ENCODE data around the gene NFKBIZ.
"Not testable (repeated sequence)": the region's sequence is repeated elsewhere in the genome, so short reads cannot be mapped to it uniquely, and the experiment has no call there.

The NFKBIZ gene

DNA sequence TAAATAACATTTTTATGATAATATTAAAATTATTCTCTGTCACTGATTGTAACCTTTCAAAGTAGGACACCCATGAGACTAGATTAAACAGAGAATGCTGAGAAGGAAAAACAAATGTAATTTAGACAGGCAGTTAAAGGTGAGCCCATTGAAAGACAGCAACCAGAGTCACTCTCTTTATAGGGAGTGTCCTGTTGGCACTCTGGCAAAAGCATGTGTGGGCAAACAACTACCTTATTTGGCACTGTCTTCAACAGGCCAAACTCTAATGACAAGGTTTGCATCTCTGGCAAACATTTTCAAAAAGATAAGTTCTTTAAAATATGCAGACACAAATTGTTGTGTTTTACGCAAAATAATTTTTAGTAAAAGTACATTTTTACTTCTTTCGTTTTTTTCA lies 29.8 kb downstream of the NFKBIZ start:
- no peak for FAIRE-seq

DNA sequence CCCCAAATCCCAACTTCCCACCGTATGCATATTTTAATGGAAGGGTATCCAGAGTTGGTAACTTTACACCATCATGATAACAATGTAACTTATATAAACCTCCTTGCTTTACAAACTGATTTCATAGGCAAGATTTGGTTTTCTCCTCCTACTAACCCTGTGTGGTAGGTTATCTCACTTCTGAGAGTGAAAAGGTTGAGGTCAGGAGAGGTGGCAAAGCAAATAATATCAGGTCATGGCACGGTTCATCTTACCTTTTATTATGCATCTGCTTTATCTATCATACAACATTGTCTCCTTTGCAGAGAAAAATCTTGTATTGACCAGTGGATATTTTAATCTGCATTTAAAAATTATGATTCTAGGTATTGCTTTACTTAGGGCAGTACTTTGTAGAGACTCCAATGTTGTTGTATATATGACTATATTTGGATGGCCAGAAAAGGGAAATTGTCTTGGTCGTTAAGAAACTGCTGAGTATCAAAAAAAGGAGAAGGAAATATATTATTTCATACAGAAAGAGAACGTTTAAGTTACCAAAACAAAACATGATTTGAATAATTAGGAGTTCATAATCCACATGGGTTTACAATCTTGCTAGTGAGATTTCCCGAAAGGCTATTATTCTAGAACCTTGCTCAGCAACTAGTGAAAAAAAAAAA lies 30.4 kb downstream of the NFKBIZ start:
- no peak for FAIRE-seq

DNA sequence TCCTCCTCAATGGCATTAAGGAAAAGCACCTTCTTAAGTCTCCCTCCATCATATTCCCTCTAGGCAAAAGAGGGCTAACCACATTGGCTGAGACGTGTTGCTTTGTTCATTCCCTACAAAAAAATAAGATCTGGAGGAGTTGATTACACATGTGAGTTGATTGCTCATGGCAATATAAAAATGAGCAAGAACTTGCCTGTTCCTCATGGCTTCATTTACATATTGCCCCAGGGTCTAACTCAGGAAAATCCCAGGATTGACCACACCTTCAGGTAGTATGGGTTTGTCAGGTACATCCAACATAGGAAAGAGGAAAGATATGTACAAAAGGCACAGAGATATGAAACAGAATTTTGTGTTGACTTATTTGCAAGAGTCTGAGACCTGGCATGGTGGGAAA lies 35.5 kb downstream of the NFKBIZ start:
- FAIRE-seq: no peak

DNA sequence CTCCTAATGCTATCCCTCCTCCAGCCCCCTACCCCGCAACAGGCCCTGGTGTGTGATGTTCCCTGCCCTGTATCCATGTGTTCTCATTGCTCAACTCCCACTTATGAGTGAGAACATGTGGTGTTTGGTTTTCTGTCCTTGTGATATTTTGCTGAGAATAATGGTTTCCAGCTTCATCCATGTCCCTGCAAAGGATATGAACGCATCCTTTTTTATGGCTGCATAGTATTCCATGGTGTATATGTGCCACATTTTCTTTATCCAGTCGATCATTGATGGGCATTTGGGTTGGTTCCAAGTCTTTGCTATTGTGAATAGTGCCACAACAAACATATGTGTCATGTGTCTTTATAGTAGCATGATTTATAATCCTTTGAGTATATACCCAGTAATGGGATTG lies 36.3 kb downstream of the NFKBIZ start:
- not testable (repeated sequence) for FAIRE-seq

DNA sequence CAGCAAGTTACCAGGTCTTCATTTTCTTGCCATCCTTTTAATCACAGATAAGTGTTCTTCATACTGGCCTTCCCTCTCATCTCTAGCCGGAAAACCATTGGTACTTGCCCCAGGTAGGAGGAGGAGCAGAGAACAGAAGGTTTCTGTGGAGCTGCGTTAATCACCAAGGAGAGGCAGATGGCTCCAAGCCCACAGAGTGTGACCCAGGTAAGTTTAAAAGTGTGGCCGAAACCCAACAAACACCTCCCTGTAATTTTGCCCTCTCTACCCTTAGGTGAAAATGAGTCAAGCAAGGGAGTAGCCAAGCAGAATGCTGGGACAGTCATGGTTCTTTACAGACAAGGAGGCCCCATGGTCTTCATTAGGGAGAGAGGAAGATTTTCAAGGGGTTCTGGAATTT lies 37.3 kb downstream of the NFKBIZ start:
- no peak for FAIRE-seq

DNA sequence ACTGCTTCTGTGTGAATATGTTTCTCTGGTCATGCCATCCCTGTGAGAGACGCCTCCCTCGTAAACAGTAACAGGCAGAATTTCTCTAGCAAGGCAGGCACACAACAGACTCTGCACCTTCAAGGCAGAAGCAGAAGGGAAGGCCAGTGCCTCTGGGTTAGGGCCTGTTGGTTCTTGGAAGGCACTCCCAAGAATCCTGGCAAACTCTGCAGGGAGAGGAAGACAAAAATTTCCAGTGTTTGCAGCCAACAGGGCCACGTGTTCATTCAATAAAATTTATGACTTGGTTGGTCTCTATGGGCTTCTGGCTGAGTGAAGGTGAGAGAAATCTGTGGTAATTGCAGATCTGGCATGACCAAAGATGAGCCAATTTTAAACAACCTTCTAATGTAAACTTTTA lies 39.3 kb downstream of the NFKBIZ start:
- no peak for FAIRE-seq

DNA sequence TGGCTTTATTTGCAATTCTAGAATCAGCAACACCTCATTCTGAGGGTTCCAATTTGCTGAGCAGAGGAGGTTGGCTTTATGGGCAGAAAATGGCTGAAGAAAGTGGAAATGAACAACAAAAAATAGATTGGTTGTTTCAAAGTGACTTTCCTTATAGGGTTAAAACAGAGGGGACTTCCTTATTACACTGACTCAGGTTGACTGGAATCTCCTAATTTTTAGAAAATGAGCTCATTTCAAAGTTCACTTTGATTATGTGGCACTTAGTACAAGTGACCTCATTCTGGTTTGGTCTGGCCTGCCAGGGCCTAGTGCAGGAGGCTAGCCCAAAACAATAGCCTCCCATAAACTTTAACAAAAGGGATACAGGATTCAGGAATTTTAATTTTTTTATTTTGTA lies 41.4 kb downstream of the NFKBIZ start:
- FAIRE-seq: no peak

DNA sequence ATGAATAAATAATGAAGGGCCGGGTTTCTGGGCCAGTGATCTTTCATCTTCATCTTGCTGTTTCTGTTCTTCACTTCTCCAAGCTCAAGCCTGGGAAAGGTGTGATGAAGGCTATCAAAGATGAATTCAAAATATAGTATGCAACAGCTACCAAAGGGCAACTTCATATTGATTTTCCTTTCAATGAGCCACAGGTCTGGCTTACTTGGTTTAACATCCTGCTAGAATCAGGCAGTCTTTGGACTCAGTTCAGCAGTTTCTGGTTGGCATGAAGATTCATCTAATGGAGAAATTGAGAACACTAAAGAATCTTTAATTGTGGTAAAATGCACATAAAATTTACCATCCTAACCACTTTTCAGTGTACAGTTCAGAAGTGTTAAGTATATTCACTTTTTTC lies 43.3 kb downstream of the NFKBIZ start:
- no peak for FAIRE-seq

DNA sequence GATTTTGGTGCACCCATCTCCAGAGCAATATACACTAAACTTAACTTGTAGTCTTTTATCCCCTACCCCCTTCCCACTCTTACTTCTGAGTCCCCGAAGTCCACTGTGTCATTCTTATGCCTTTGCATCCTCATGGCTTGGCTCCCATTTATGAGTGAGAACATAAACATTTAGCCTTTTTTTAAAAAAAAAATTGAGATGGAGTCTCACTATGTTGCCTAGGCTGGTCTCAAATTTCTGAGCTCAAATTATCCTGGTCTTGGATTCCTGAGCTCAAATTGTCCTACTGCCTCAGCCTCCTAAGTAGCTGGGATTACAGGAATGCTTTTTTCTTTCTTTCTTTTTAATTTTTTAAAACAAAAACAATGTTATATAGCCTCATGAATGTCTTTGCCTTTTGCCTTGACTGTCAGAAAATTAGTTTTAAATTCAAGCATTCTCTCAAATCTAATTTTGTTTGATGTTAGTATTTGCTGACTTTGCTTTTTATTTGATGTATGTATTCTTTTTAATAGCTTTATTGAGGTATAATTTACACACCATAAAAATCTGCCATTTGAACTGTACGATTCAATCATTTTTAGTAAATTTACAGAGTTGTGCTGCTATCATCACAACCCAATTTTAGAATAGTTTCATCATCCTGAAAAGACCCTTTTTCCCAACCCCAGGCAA lies 46.9 kb downstream of the NFKBIZ start:
- no peak for FAIRE-seq

DNA sequence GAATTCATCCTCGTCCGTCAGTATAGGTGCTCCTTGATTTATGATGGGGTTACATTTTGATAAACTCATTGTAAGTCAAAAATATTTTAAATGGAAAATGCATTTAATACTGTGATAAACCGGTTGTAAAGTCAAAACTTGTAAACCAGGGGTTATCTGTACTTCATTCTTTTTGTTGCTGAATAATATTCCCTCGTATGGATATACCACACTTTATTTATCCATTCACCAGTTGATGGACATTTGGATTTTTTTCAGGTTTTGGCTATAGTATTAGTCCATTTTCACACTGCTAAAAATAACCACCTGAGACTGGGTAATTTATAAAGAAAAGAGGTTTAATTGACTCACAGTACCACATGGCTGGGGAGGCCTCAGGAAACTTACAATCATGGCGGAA lies 47.7 kb downstream of the NFKBIZ start:
- FAIRE-seq: no peak

DNA sequence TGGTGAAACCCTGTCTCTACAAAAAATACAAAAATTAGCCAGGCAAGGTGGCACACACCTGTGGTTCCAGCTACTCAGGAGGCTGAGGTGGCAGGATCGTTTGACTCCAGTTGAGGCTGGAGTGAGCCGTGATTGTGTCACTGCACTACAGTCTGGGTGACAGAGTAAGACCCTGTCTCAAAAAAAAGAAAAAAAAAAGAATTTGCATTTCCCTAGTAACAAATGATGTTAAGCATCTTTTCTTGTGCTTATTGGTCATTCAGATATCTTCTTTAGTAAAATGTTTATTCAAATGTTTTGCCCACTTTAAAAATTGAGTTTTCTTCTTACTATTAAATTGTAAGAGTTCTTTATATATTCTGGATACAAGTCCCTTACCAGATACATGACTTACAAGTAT lies 48.7 kb downstream of the NFKBIZ start:
- FAIRE-seq: peak; percentile 31

DNA sequence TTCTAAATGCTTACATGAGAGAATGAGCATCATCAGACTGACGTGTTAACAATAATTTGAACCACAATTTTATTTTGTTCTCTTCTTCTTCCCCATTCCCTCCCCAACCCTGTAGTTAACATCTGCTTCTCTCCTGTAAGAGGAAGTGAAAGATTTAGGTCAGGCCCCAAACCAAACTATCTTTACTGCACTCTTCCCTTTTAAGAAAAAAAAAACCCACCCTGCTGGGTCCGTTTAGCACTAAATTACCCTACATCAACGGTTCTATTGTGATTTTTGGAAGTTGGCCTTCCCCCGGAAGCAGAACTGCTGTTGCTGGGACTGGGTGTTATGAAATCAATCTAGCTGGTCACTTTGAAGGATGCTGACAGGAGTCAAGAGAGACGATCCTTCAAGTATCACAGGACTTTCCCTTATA lies 49.4 kb downstream of the NFKBIZ start:
- no peak for FAIRE-seq

DNA sequence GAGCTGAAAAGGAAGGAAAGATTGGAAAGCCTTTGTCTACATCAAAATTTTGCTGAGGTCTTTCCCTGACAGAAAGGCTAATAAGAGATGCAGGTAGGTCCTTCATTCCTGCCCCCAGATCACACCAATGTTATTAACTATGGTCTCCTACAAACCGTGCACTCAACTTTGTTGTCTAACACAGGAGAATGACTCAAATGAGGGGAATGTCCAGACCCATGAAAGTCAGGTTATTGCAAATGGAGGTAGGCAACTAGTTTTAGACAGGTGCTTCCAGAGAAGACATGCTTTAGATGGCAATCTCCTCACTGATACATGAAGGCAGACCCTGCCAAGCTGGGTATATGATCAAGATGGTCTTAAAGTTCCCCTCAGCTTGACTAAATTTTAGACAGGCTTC lies 51.0 kb downstream of the NFKBIZ start:
- no peak for FAIRE-seq

DNA sequence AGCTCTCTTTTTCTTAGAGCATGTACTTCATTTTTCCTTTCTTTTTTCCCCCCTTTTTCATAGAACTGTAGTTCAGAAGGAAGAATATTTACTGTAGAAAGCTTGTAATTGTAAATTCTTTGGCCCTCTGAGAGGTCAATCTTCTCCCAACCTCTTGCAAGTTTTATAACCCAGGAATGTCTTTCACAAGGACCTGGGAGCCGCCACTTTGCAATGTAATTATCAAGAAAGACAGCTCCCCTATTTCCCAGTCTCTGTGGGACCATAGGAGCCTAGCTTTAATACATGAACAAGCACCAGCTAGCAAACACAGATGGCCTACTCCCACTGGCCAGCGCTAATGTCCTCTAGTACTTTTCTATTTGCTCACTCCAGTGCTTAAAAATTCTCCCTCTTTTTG lies 51.4 kb downstream of the NFKBIZ start:
- no peak for FAIRE-seq

DNA sequence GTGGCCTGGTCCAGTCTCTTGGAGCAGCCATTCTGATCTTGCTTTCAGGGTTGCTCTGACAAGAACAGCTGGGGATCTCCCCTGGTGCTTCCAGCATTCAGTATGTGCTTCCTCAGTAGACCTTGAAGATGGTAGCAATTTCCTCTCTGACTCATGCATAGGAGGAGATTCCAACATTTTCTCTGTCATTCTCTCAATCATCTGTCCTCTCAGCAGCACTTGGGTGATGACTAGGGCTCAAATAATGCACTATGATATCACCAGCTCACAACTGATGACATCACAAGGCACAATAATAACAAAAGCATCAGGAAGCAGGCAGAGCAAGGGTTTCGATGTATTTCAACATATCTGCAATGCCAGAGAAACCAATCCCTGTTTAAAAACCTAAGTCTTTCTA lies 52.7 kb downstream of the NFKBIZ start:
- FAIRE-seq: no peak

DNA sequence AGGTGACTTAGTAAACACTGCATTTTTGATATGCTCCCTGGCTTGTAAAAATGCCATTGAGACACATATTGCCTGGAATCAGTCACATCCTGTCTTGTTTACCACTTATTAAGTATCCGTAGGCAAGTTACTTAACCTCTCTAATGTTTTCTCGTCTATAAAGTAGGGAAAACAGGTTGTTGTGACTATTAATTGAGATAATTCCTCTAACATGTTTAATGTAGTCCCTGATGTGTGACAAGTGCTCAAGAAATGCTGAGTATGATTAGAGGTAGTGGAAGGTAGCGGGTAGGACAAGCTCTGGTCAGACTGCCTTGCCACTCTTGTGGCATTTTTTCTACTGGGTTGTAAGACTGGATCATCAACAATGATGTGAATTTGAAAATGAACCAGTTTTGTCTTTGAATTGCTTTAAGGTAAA lies 54.1 kb downstream of the NFKBIZ start:
- FAIRE-seq: no peak

DNA sequence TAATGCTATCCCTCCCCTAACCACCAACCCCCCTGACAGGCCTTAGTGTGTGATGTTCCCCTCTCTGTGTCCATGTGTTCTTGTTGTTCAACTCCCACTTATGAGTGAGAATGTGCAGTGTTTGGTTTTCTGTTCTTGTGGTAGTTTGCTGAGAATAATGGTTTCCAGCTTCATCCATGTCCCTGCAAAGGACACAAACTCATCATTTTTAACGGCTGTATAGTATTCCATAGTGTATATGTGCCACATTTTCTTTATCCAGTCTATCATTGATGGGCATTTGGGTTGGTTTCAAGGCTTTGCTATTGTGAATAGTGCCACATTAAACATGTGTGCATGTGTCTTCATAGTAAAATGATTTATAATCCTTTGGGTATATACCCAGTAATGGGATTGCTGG lies 56.3 kb downstream of the NFKBIZ start:
- FAIRE-seq: not testable (repeated sequence)
